Measurements from ENCODE around the gene PRTN3. TPM values are rescaled to one million over a fixed set of nuclear protein-coding genes. Genes with fewer than 3 reads are reported as not detected.
"Not testable (repeated sequence)": the region's sequence is repeated elsewhere in the genome, so short reads cannot be mapped to it uniquely, and the experiment has no call there.

PRTN3 gene
- total and polyA plus RNA-seq, 7 experiments from 2014 or later, result 2.7 TPM; not detected in 6

DNA sequence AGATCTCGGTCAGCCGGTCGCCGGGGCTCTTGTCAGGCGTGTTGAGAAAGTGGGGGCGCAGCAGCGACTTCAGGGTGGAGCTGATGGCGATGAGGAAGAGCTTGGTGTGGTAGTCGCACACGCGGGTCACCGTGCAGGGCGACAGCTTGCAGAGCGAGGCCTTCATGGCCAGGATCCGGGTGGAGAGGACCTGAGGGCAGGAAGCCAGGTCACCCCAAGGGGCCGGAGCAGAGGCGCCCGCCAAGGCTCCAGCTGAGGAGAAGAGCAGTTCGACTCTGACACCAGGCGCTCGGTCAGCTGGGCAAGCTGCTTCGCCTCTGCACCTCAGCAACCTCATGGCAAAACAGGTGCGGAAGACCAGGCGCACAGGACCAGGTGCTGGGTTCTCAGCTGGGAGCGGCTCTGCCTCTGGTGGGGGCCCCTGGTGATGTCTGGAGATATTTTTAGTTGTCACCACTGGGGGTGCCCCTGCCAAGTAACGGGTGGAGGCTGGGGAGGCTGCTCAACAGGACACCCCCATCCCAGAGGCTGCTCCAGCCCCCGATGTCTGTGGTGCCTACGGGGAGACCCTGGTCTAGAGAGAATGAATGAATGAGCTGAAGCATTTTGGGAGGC, 34.6 kb downstream of the PRTN3 start:
- Histone ChIP-seq H3K36me3 (ENCODE audit: control insufficient read depth in 2 of 3, insufficient read depth in 3 of 3, low read length in 3 of 3) (peaks cover 0 to 41% (median 0%) of the 10 kb centered on the region in 3 experiments), H3K4me3 (ENCODE audit: low read length) (no peak overlapping the region), H3K27me3 (ENCODE audit: control insufficient read depth in 2 of 2, insufficient read depth in 2 of 2, low read length in 2 of 2) (no peaks in the 10 kb centered on the region), H3K9me3 (ENCODE audit: control insufficient read depth in 2 of 3, low read length in 3 of 3) (no peaks in the 10 kb centered on the region), H3K4me1 (ENCODE audit: control insufficient read depth in 2 of 2, insufficient read depth in 2 of 2, low read length in 2 of 2) (peaks cover 8 to 14% of the 10 kb centered on the region in 2 donors), H3K27ac (ENCODE audit: low read depth, low read length) (no peak overlapping the region)
- Mint-ChIP-seq H3K4me1 (peaks cover 0 to 21% (median 13%) of the 10 kb centered on the region in 7 donors), H3K36me3 (peaks cover 0 to 10% (median 3%) of the 10 kb centered on the region in 5 donors), H3K9me3 (peaks cover 0 to 6% (median 0%) of the 10 kb centered on the region in 11 donors), H3K4me3 (no peak overlapping the region), H3K27ac (peak overlapping the region in 4 of 9 donors; percentile 29 to 72 (median 44)), H3K27me3 (peaks cover 0 to 2% (median 0%) of the 10 kb centered on the region in 5 donors)
- intact Hi-C loops (cut with micrococcal nuclease), result no loop called here
- DNase-seq (no peak), ATAC-seq (no peak)
- POLR2A ChIA-PET, result interaction anchor here (1.1 to 1.7 kb wide), 5 partner anchors 18 to 44 kb away, joined by 3 to 7 read pairs (median 5); partner anchors contain the start of genes MED16 and RNU6-9
- CTCF ChIA-PET, result interaction anchor here (1.0 kb wide), 2 partner anchors 10 to 12 kb away, joined by 3 to 5 read pairs; no protein-coding TSS in a partner anchor

DNA sequence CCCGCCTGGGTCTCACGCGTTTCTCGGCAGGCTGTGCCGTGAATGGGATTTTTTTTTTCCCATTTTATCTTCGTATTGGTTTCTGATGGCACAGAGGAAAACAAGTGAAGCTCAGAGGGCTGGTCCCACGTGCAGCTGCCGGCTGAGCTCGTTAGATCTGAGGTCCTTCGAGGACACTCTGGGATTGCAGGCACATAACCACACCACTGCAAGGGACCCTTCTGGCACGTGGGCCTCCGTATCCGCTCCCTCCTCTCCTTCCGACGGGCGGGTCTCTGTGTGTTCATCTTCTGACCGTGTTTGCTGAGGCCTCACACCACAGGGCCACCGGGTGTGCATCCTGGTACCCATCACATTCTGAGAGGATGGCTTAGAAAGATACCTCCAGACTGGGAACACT, 35.3 kb downstream of the PRTN3 start:
- Mint-ChIP-seq H3K4me1 (peaks cover 0 to 21% (median 13%) of the 10 kb centered on the region in 7 donors), H3K4me3 (no peak overlapping the region), H3K9me3 (peaks cover 0 to 6% (median 0%) of the 10 kb centered on the region in 11 donors), H3K36me3 (peaks cover 0 to 8% (median 6%) of the 10 kb centered on the region in 5 donors), H3K27ac (peak overlapping the region in 1 of 9 donors; percentile 26), H3K27me3 (peaks cover 0 to 2% (median 0%) of the 10 kb centered on the region in 5 donors)
- peaks cover 0 to 41% (median 0%) of the 10 kb centered on the region in 3 experiments for H3K36me3 ChIP-seq (ENCODE audit: control insufficient read depth in 2 of 3, insufficient read depth in 3 of 3, low read length in 3 of 3)
- no peaks in the 10 kb centered on the region for H3K9me3 ChIP-seq (ENCODE audit: control insufficient read depth in 2 of 3, low read length in 3 of 3)
- peaks cover 8 to 14% of the 10 kb centered on the region in 2 donors for H3K4me1 ChIP-seq (ENCODE audit: control insufficient read depth in 2 of 2, insufficient read depth in 2 of 2, low read length in 2 of 2)
- ATAC-seq (no peak), DNase-seq (no peak)
- H3K27me3 ChIP-seq (ENCODE audit: control insufficient read depth in 2 of 2, insufficient read depth in 2 of 2, low read length in 2 of 2), result no peaks in the 10 kb centered on the region
- intact Hi-C loops (cut with micrococcal nuclease), result no loop called here
- CTCF ChIA-PET, result interaction anchor here (1.0 kb wide), 1 partner anchor 10 kb away, joined by 5 read pairs; no protein-coding TSS in a partner anchor
- POLR2A ChIA-PET, result interaction anchor here (1.1 to 1.3 kb wide), 3 partner anchors 30 to 33 kb away, joined by 4 to 5 read pairs (median 5); no protein-coding TSS in a partner anchor
- H3K27ac ChIP-seq (ENCODE audit: low read depth, low read length), result no peak overlapping the region
- H3K4me3 ChIP-seq (ENCODE audit: low read length), result no peak overlapping the region

GRCh38 chr19:876780-877314, 36.0 kb downstream of the PRTN3 start:
- ATAC-seq (no peak), DNase-seq (no peak)
- H3K36me3 Mint-ChIP-seq, result peaks cover 0 to 13% (median 4%) of the 10 kb centered on the region in 5 donors
- no peak overlapping the region for H3K4me3 Mint-ChIP-seq
- Histone ChIP-seq H3K27ac (ENCODE audit: low read depth, low read length) (no peak overlapping the region), H3K4me1 (ENCODE audit: control insufficient read depth in 2 of 2, insufficient read depth in 2 of 2, low read length in 2 of 2) (peaks cover 7 to 13% of the 10 kb centered on the region in 2 donors), H3K36me3 (ENCODE audit: control insufficient read depth in 2 of 3, insufficient read depth in 3 of 3, low read length in 3 of 3) (peaks cover 0 to 43% (median 0%) of the 10 kb centered on the region in 3 experiments), H3K4me3 (ENCODE audit: low read length) (no peak overlapping the region), H3K27me3 (ENCODE audit: control insufficient read depth in 2 of 2, insufficient read depth in 2 of 2, low read length in 2 of 2) (no peaks in the 10 kb centered on the region), H3K9me3 (ENCODE audit: control insufficient read depth in 2 of 3, low read length in 3 of 3) (no peaks in the 10 kb centered on the region)
- peaks cover 0 to 3% (median 0%) of the 10 kb centered on the region in 11 donors for H3K9me3 Mint-ChIP-seq
- H3K27me3 Mint-ChIP-seq, result no peaks in the 10 kb centered on the region
- intact Hi-C loops (cut with micrococcal nuclease), result no loop called here
- ChIA-PET CTCF (no interaction called here), POLR2A (interaction anchor here (1.1 kb wide), 1 partner anchor 16 kb away, joined by 3 read pairs; the partner anchor contains the start of genes MED16 and RNU6-9)
- H3K4me1 Mint-ChIP-seq, result peaks cover 0 to 18% (median 10%) of the 10 kb centered on the region in 7 donors
- no peak overlapping the region for H3K27ac Mint-ChIP-seq

GRCh38 chr19:877992-878660, 37.3 kb downstream of the PRTN3 start:
- ATAC-seq; H3K4me1 ChIP-seq (ENCODE audit: control insufficient read depth in 2 of 2, insufficient read depth in 2 of 2, low read length in 2 of 2); H3K27ac ChIP-seq (ENCODE audit: low read depth, low read length); H3K9me3 Mint-ChIP-seq; H3K4me3 ChIP-seq (ENCODE audit: low read length); H3K4me3 Mint-ChIP-seq; DNase-seq; H3K9me3 ChIP-seq (ENCODE audit: control insufficient read depth in 2 of 3, low read length in 3 of 3); intact Hi-C loops (cut with micrococcal nuclease); H3K27me3 Mint-ChIP-seq; H3K4me1 Mint-ChIP-seq; H3K27me3 ChIP-seq (ENCODE audit: control insufficient read depth in 2 of 2, insufficient read depth in 2 of 2, low read length in 2 of 2): not testable (repeated sequence)
- CTCF ChIA-PET, result interaction anchor here (0.9 kb wide), 1 partner anchor 13 kb away, joined by 4 read pairs; no protein-coding TSS in a partner anchor
- H3K36me3 ChIP-seq (ENCODE audit: control insufficient read depth in 2 of 3, insufficient read depth in 3 of 3, low read length in 3 of 3), result peaks cover 0 to 56% (median 0%) of the 10 kb centered on the region in 3 experiments
- peaks cover 0 to 13% (median 4%) of the 10 kb centered on the region in 5 donors for H3K36me3 Mint-ChIP-seq
- POLR2A ChIA-PET, result interaction anchor here (1.1 to 2.3 kb wide), 3 partner anchors 15 to 31 kb away, joined by 3 to 9 read pairs (median 4); partner anchors contain the start of genes MED16 and RNU6-9
- H3K27ac Mint-ChIP-seq, result peak overlapping the region in 1 of 9 donors; percentile 30

- H3K36me3 Mint-ChIP-seq, result peaks cover 0 to 13% (median 4%) of the 10 kb centered on the region in 5 donors
- H3K4me1 Mint-ChIP-seq; H3K4me1 ChIP-seq (ENCODE audit: control insufficient read depth in 2 of 2, insufficient read depth in 2 of 2, low read length in 2 of 2); H3K27ac ChIP-seq (ENCODE audit: low read depth, low read length); H3K9me3 ChIP-seq (ENCODE audit: control insufficient read depth in 2 of 3, low read length in 3 of 3); H3K4me3 ChIP-seq (ENCODE audit: low read length); ATAC-seq; H3K27me3 Mint-ChIP-seq; H3K9me3 Mint-ChIP-seq; DNase-seq; H3K27me3 ChIP-seq (ENCODE audit: control insufficient read depth in 2 of 2, insufficient read depth in 2 of 2, low read length in 2 of 2); H3K4me3 Mint-ChIP-seq; intact Hi-C loops (cut with micrococcal nuclease): not testable (repeated sequence)
- H3K36me3 ChIP-seq (ENCODE audit: control insufficient read depth in 2 of 3, insufficient read depth in 3 of 3, low read length in 3 of 3), result peaks cover 0 to 64% (median 0%) of the 10 kb centered on the region in 3 experiments
- peak overlapping the region in 3 of 9 donors; percentile 30 to 65 (median 51) for H3K27ac Mint-ChIP-seq
- ChIA-PET CTCF (interaction anchor here (0.6 to 0.9 kb wide), 5 partner anchors 9 to 744 kb away, joined by 3 to 4 read pairs (median 3); no protein-coding TSS in a partner anchor), POLR2A (interaction anchor here (1.4 to 2.3 kb wide), 2 partner anchors 14 to 30 kb away, joined by 4 to 9 read pairs; partner anchors contain the start of genes MED16 and RNU6-9)
Measured at GRCh38 chr19:878751-879561, 38.2 kb downstream of the PRTN3 start.

All from naive thymus-derived CD4-positive, alpha-beta T cell (primary cell).